PFSK-1 (cell line): ENCODE measurements around the gene IBTK.

Experiments used
- FOXP2 ChIP-seq: optimal IDR thresholded peaks from 2 replicates; pipeline ENCODE3; 2011; ENCODE audit warnings: borderline replicate concordance, control low read depth, inconsistent platforms; ENCODE audit not compliant: insufficient read depth; ENCODE audit errors: extremely low read length, extremely low read depth
- POLR2AphosphoS5 ChIP-seq: IDR thresholded peaks from 2 replicates; pipeline ENCODE4 v1.6.1; 2012; ENCODE audit warnings: low read depth, mild to moderate bottlenecking, control low read depth, low read length, moderate library complexity
- SIN3A ChIP-seq: IDR thresholded peaks from 2 replicates; pipeline ENCODE4 v1.6.1; 2012; ENCODE audit warnings: mild to moderate bottlenecking, low read length, moderate library complexity, borderline replicate concordance; ENCODE audit not compliant: insufficient read depth
- TAF1 ChIP-seq: IDR thresholded peaks from 2 replicates; pipeline ENCODE4 v1.6.1; 2012; ENCODE audit warnings: low read length, control low read depth, borderline replicate concordance; ENCODE audit not compliant: insufficient read depth
- TF ChIP-seq, protein P1 (sequence below), 2 experiments: IDR thresholded peaks; 2 replicates each; pipeline versions ENCODE4 v1.6.1 to v1.8.0; 2011 to 2012; ENCODE audit warnings: low read depth in 2 of 2, low read length in 2 of 2, control low read depth in 1 of 2, inconsistent platforms in 1 of 2, mild to moderate bottlenecking in 1 of 2, moderate library complexity in 1 of 2; ENCODE audit not compliant: insufficient read depth in 1 of 2

The IBTK gene

DNA sequence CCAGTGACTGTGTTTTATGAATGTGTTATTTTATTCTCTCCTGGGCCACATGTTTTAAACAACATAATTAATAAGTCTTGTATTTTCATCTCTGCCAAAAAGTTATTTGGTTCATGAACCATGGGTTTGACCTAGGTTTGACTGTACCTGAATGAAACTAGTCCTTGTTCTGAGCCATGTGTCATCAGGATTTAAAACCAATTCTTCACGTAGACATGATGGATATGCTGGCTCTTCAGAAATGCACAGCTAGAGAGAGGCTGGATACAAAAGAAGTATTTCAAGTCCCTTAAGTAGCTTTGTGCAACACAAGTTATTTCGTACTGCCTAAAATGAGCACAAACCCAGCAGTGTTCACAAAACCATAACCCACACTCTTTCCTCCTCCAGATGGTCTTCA is 116.1 kb downstream of the IBTK start:
- TF ChIP-seq, protein P1, sequence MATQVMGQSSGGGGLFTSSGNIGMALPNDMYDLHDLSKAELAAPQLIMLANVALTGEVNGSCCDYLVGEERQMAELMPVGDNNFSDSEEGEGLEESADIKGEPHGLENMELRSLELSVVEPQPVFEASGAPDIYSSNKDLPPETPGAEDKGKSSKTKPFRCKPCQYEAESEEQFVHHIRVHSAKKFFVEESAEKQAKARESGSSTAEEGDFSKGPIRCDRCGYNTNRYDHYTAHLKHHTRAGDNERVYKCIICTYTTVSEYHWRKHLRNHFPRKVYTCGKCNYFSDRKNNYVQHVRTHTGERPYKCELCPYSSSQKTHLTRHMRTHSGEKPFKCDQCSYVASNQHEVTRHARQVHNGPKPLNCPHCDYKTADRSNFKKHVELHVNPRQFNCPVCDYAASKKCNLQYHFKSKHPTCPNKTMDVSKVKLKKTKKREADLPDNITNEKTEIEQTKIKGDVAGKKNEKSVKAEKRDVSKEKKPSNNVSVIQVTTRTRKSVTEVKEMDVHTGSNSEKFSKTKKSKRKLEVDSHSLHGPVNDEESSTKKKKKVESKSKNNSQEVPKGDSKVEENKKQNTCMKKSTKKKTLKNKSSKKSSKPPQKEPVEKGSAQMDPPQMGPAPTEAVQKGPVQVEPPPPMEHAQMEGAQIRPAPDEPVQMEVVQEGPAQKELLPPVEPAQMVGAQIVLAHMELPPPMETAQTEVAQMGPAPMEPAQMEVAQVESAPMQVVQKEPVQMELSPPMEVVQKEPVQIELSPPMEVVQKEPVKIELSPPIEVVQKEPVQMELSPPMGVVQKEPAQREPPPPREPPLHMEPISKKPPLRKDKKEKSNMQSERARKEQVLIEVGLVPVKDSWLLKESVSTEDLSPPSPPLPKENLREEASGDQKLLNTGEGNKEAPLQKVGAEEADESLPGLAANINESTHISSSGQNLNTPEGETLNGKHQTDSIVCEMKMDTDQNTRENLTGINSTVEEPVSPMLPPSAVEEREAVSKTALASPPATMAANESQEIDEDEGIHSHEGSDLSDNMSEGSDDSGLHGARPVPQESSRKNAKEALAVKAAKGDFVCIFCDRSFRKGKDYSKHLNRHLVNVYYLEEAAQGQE (IDR thresholded peaks at IDR 0.05; ENCODE audit: insufficient read depth in 1 of 2, low read depth in 2 of 2, low read length in 2 of 2): no peak
- no peak for TF ChIP-seq FOXP2
- TF ChIP-seq POLR2AphosphoS5: no peak

DNA sequence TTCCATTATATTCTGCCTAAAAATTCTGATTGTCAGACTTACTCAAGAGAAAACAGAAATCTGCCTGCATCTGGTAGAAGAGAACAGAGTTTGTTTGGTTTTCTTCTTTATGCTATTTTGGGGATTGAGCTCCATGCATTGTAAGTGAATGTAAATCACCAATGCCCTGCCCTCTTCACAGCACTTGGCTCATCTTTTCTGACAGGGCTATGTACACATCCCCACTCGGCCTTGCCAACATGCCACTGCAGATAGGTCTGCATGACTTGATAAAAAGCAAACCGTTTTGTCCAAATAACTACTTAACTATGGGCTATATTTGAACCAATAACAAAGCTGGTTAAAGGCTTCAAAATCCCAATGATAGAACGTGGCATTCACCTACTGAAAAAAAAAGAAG is 117.7 kb downstream of the IBTK start:
- TF ChIP-seq TAF1: no peak
- TF ChIP-seq, protein P1 (IDR thresholded peaks at IDR 0.05; ENCODE audit: insufficient read depth in 1 of 2, low read depth in 2 of 2, low read length in 2 of 2): no peak
- no peak for TF ChIP-seq SIN3A
- no peak for TF ChIP-seq POLR2AphosphoS5
- no peak for TF ChIP-seq FOXP2

GRCh38 chr6:82123632-82124031 is 123.9 kb downstream of the IBTK start:
- TF ChIP-seq SIN3A (no peak), FOXP2 (no peak), POLR2AphosphoS5 (no peak), TAF1 (no peak)
- TF ChIP-seq, protein P1 (IDR thresholded peaks at IDR 0.05; ENCODE audit: insufficient read depth in 1 of 2, low read depth in 2 of 2, low read length in 2 of 2): no peak
